Stimulated activated CD4-positive, alpha-beta T cell treated with anti-CD3 and anti-CD28 coated beads, Interleukin-15, amount 100 ng/mL, for 1 hour (primary cell): ENCODE measurements around the gene COQ7.

Experiments used
- DNase-seq, 2 donors: peaks; one replicate each; pipeline ENCODE4 v3.0.0-alpha.2; 2020; ENCODE audit warnings: low read depth in 1 of 2, low spot score in 1 of 2

Gene COQ7

GRCh38 chr16:19067349-19068236, at the start of gene COQ7:
Gene COQ7 (plus strand): TSS chr16:19067614. CDS start chr16:19067665, 51 bp downstream.
- DNase-seq, result peak; percentile 93 to 96

DNA sequence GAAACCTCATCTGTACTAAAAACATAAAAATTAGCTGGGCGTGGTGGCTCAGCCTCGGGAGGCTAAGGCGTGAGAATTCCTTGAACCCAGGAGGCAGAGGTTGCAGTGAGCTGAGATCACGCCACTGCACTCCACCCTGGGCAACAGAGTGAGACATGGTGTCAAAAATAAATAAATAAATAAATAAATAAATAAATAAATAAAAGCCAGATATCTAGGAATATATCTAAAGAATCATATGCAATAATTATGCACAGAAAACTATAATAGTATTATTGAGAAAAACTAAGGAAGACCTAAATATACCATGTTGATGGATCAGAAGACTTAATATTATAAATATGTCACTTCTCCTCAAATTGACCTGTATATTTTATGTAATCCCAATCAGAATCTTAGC, 46.7 kb upstream of the COQ7 start:
- no peak for DNase-seq

DNA sequence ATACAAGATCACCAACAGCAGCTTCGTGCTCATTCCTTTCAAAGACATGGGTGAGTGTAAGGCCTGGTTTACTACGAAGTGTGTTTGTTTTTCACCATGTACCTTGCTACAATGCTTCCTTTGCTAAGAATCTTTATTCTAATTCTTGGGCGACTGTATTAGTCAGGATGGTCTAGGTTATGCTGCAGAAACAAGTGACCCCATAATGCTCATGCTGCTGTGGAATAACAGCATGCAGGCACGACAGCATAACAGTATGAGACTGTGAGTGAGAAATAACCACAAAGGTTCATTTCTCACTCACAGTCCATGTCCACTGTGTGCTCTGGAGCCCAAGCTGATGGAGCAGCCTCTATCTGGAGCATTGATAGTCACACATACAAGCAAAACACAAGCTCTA, 45.7 kb upstream of the COQ7 start:
- DNase-seq, result no peak

DNA sequence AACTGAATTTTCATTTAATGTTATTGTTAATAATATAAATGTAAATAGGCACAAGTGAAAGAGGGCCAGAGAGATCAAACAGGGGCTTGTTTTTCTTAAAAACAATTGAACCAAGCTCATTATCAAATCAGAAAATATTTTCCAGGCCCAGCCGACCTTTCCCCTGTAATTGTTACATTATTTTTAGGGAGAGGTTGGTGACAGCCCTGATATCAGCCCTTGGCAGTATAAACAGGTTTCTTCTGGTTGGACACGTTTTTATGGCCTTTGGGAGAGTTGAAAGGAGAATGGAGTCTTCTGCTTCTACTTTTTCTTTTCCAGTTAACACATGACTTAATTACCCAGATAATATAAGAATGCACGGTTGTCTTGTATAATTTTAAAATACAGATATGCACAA, 40.0 kb upstream of the COQ7 start:
- no peak for DNase-seq

- DNase-seq, result no peak
These were observed 37.4 kb upstream of the COQ7 start for GRCh38 chr16:19029980-19030379.

DNA sequence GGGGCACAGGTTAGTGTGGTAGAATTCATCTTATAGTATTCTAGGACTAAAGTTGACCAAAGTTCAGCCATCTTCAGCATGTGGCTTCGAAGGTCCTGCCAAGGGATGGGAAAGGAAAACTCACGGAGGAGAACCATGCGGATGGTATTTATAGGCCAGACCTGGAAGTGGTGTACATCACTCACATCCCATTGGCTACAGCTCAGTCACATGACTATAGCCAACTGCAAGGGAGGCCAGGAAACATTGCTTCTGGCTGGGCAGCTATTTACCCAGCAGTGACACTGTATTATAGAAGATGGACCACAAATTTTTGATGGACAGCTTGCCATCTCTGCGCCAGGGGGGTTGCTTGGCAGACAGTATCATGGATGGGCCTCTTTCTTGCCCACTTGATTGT, 35.7 kb upstream of the COQ7 start:
- no peak for DNase-seq

DNA sequence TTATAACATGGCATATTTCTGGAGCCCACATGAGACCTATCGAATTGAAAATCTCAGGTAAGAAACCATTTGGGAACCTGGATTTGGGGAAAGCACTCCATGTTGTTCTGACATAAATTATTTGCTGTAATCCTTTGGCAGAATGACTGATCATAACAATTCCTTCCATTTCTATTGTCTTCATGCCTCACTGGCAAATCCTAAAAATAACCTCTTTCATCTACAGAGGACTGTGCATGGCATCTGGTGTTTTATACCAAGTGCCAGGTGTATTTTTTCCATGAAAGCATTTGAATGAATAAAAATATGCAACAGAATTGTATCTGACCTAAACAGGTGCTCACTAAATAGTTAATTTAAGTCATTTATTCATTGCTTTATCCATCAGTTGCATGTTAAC, 33.7 kb upstream of the COQ7 start:
- DNase-seq, result no peak

DNA sequence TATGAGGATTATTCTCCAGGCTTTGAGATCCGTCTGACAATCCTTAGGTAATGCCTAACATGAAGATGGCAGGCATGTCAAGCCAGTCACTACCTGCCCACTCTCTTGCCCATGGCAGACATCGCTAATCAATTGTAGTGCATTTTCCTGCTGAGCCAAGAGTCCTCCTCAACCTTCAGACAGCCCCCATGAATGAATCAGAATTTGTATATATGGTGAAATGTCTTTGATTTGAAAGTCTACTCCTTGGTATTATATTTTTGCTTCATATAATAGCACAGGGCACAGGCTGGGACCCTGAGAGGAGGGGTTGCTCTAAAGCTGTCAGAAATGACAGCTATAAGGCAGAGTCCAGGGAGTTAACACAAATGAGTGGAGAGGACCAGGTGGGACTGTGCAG, 27.0 kb upstream of the COQ7 start:
- no peak for DNase-seq

DNA sequence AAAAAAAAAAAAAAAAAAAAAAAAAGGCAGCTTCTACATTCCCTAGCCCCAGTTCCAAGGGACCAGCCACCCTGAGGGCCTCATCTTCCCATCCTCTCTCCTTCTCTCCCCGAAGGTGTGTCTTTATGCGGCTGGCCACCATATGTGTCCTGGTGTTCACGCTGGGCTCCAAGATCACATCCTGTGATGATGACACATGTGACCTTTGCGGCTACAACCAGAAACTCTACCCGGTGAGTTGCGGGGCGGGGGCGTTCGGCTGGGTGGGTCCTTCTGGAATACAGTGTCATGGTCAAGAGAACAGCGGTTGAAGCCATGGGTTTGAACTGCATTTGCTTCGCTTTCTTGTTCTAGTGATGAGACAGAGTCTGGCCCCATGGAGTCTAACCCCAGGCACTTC, 22.6 kb upstream of the COQ7 start:
- DNase-seq, result no peak

DNA sequence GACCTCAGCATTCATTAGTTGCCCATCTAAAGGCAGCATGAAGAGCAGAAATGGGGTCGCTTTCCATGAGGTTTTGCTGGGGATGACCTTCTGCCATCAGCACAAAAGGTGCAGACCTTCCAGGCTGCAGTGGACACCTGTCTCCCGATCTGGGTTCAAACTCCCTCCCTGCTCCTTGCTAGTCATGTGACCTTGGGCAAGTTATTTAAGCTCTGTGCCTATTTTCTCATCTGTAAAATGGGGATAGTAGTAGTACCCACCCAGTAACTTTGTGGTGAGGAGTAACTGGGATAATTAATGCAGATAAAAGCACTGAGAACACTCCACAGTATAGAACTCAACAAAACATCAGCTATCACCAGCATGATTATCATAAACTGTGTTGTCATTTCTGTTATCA, 21.4 kb upstream of the COQ7 start:
- no peak for DNase-seq

DNA sequence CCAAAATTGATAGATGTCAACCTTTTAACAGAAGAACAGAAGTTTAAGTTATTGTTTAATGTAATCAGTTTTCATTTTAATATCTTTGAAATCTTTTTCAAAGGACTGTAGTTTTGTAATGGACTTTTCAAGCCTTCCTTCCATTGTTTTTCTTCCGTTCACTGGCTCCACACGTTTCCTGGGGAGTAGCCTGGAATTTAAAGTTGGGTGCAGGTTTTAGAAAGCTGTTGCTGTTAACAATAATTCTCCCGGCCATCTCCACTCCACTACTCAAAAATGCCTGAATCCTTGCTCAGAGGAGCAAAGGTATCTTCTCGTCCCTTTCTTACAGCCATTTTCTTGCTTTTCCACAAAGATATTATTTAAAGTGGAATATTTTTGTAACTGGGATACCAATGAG, 4.7 kb upstream of the COQ7 start:
- no peak for DNase-seq

DNA sequence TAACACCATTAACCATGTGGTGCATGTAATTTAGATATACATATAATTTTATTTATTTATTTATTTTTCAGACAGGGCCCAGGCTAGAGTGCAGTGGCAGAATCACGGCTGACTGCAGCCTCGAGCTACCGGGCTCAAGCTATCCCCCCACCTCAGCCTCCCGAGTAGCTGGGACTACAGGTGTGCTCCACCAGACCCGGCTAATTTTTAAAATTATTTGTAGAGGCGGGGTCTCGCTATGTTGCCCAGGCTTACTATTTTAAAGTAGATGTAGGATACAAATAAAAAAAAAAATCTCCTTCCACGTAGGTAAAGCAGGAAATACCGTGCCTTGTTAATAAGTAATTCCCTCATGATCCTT, 446 bp upstream of the COQ7 start:
- no peak for DNase-seq

GRCh38 chr16:19068237-19068815, 912 bp downstream of the COQ7 start:
- no peak for DNase-seq

- peak in 1 of 2 donors; percentile 27 for DNase-seq
These were observed 4.7 kb downstream of the COQ7 start for GRCh38 chr16:19071811-19072777.

DNA sequence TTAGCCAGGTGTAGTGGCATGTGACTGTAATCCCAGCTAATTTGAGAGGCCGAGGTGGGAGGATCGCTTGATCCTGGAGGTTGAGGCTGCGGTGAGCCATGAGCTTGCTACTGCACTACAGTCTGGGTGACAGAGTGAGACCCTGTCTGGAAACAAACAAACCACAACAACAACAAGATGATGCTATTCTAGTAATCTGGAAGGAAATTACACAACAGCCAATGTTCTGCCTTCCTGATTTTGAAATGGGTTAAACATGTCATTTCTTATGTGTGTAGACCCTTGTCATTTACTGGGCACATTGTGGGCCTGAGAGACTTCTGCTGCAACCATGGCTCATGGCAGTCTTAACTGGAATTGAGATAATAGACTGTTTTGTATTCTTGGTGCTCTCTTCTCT, 5.9 kb downstream of the COQ7 start:
- no peak for DNase-seq

GRCh38 chr16:19073863-19074262, 6.4 kb downstream of the COQ7 start:
- DNase-seq, result no peak

DNA sequence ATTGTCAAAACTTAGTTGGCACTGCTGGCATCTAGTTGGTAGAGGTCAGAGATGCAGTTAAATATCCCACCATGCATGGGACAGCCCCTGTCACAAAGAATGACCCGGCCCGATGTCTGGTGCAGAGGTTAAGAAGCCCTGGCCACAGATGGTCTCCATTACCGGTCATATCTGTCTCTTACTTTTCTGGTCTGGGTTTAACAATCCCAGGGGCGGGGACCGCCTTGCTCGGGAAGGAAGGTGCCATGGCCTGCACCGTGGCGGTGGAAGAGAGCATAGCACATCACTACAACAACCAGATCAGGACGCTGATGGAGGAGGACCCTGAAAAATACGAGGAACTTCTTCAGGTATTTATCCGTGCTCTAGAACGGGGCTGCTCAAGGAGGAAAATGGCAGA, 8.1 kb downstream of the COQ7 start:
- DNase-seq, result no peak

DNA sequence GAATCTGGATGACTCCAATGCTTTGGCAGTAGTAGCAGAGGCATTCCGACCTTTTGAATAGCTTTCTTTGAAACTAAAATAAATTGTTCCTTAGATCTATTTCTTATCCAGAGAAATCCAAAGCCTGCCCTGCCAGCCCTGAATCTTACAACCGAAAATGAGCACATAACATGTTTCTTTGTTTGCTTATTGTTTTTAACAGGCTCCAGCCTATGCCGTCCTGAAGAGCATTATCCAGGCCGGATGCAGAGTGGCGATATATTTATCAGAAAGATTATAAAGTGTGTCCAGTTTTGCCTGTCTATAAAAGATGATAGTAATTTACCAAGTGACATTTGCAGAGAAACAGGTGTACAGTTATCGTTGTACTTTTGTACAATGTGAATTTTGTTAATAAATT, 10.5 kb downstream of the COQ7 start:
- DNase-seq, result no peak

- no peak for DNase-seq
These were observed 16.3 kb downstream of the COQ7 start for GRCh38 chr16:19083670-19084069.

- no peak for DNase-seq
These were observed 16.7 kb downstream of the COQ7 start for GRCh38 chr16:19084139-19084538.

DNA sequence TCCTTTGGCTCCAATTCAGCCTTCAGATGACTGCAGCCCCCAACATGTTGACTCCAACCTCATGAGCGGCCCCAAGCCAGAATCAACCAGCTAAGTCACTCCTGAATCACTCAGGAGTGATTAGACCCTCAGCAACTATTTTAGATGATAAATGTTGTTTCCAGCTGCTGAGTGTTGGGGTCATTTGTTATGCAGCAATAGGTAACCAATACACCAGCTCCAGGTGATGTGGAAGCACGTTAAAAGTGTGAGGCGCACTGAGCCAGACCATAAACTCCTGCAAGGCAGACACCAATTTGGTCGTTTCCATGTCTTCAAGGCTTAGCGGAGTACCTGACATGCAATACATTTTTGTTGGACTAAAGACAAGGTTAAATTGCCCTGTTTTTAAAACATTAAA, 17.5 kb downstream of the COQ7 start:
- no peak for DNase-seq

DNA sequence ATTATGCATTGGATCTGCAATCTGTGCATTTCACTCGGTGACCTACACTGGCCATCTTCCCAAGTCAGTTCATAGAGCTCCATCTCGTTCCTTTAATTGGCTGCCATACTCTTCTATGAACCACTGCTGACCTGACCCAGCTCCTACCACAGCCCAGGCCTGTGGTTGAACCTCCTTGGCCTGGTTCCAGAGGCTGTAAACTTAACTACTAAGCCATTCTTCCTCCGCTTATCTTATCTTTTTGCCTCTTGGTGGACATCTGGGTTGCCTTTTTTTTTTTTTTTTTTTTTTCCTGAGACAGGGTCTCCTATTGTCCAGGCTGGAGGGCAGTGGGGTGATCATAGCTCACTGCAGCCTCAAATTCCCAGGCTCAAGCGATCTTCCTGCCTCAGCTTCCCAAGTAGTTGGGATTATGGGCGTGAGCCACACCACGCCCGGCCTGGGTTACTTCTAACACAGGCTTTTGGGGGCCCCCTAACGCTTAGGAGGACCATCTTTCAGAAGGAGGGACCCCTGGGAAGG, 18.3 kb downstream of the COQ7 start:
- DNase-seq, result no peak
